Measurements from ENCODE around the gene CDC7.
"Not testable (repeated sequence)": the region's sequence is repeated elsewhere in the genome, so short reads cannot be mapped to it uniquely, and the experiment has no call there.

CDC7 gene

GRCh38 chr1:91511386-91511785, 10.7 kb downstream of the CDC7 start:
- no peak for DNase-seq

GRCh38 chr1:91513160-91513559, 12.5 kb downstream of the CDC7 start:
- DNase-seq, result no peak

- no peak for DNase-seq
These were observed 13.1 kb downstream of the CDC7 start for GRCh38 chr1:91513706-91514105.

- DNase-seq, result no peak
These were observed 15.3 kb downstream of the CDC7 start for GRCh38 chr1:91515994-91516393.

- not testable (repeated sequence) for DNase-seq
These were observed 16.0 kb downstream of the CDC7 start for GRCh38 chr1:91516605-91517004.

- not testable (repeated sequence) for DNase-seq
These were observed 18.5 kb downstream of the CDC7 start for GRCh38 chr1:91519167-91519566.

GRCh38 chr1:91520942-91521507, 20.4 kb downstream of the CDC7 start:
- DNase-seq, result no peak

- no peak for DNase-seq
These were observed 22.8 kb downstream of the CDC7 start for GRCh38 chr1:91523482-91523881.

- DNase-seq, result no peak
These were observed 25.8 kb downstream of the CDC7 start for GRCh38 chr1:91526496-91526895.

- DNase-seq, result no peak
These were observed 26.7 kb downstream of the CDC7 start for GRCh38 chr1:91527266-91527765.

- DNase-seq, result no peak
These were observed 27.1 kb downstream of the CDC7 start for GRCh38 chr1:91527781-91528180.

GRCh38 chr1:91529856-91530255, 29.2 kb downstream of the CDC7 start:
- no peak for DNase-seq

GRCh38 chr1:91533361-91534024, 32.8 kb downstream of the CDC7 start:
- no peak for DNase-seq

GRCh38 chr1:91535441-91535840, 34.8 kb downstream of the CDC7 start:
- no peak for DNase-seq

- DNase-seq, result no peak
These were observed 36.8 kb downstream of the CDC7 start for GRCh38 chr1:91537281-91537986.

- DNase-seq, result no peak
These were observed 37.3 kb downstream of the CDC7 start for GRCh38 chr1:91537987-91538304.

- DNase-seq, result no peak
These were observed 40.3 kb downstream of the CDC7 start for GRCh38 chr1:91540910-91541309.

GRCh38 chr1:91541918-91542533, 41.4 kb downstream of the CDC7 start:
- no peak for DNase-seq

GRCh38 chr1:91545506-91546300, 45.1 kb downstream of the CDC7 start:
- DNase-seq, result no peak

GRCh38 chr1:91546301-91546581, 45.6 kb downstream of the CDC7 start:
- no peak for DNase-seq

- DNase-seq, result no peak
These were observed 46.2 kb downstream of the CDC7 start for GRCh38 chr1:91546876-91547275.

GRCh38 chr1:91548376-91549040, 47.9 kb downstream of the CDC7 start:
- DNase-seq, result no peak
